H1 (cell line): Measurements from ENCODE around the gene RAD51B. TPM values are rescaled to one million over a fixed set of nuclear protein-coding genes. Genes with fewer than 3 reads are reported as not detected.

Source experiments
- CTCF ChIA-PET: fragments of 300-600 bp; sonication (Branson Sonifier 250); formaldehyde crosslinking; loops from one replicate; lab custom pipeline; 2021; ENCODE audit not compliant: partially characterized antibody; lab: Charles Lee
- POLR2A ChIA-PET: fragments of 300-600 bp; sonication (Branson Sonifier 250); formaldehyde crosslinking; loops from one replicate; lab custom pipeline; 2021; ENCODE audit warnings: inconsistent platforms; ENCODE audit not compliant: partially characterized antibody; lab: Charles Lee
- DNase-seq, 2 experiments: peaks; one replicate each; pipeline versions ENCODE4 v3.0.0 to v3.0.0-alpha.2; 2010 to 2022; ENCODE audit warnings: low spot score in 2 of 2, low read depth in 1 of 2, mixed read lengths in 1 of 2
- FAIRE-seq: peaks from 2 replicates; lab custom pipeline; 2011; peaks lifted over from hg19 to GRCh38; lab: Jason Lieb, UNC
- H2AFZ ChIP-seq: 2 replicates; pipeline ENCODE4 v1.8.1; 2012; ENCODE audit warnings: low read length, inconsistent platforms
- H2AK5ac ChIP-seq: 2 replicates; pipeline ENCODE4 v1.6.1; 2013; ENCODE audit warnings: low read depth, low read length
- H2BK120ac ChIP-seq: replicated peaks from 2 replicates; pipeline ENCODE3; 2013; ENCODE audit warnings: low read depth, low read length, inconsistent platforms
- H2BK12ac ChIP-seq: 2 replicates; pipeline ENCODE4 v1.6.1; 2013; ENCODE audit warnings: low read depth, low read length
- H2BK15ac ChIP-seq: 2 replicates; pipeline ENCODE4 v1.6.1; 2013; ENCODE audit warnings: low read length
- H2BK20ac ChIP-seq: 2 replicates; pipeline ENCODE4 v1.6.1; 2013; ENCODE audit warnings: low read length
- H2BK5ac ChIP-seq: 2 replicates; pipeline ENCODE4 v1.6.1; 2013; ENCODE audit warnings: low read depth, low read length
- H3K14ac ChIP-seq: 2 replicates; pipeline ENCODE4 v1.6.1; 2013; ENCODE audit warnings: inconsistent platforms; ENCODE audit not compliant: insufficient read length
- H3K18ac ChIP-seq: 2 replicates; pipeline ENCODE4 v1.6.1; 2013; ENCODE audit warnings: low read length; ENCODE audit errors: extremely low read depth
- H3K23ac ChIP-seq: 2 replicates; pipeline ENCODE4 v1.6.1; 2013; ENCODE audit warnings: inconsistent platforms; ENCODE audit not compliant: insufficient read length
- H3K23me2 ChIP-seq: 2 replicates; pipeline ENCODE4 v1.6.1; 2013; ENCODE audit warnings: low read depth, low read length
- H3K27ac ChIP-seq: 2 replicates; pipeline ENCODE4 v1.6.1; 2011; ENCODE audit warnings: low read depth, low read length, inconsistent platforms
- H3K27me3 ChIP-seq, 4 experiments: replicated peaks in 1 of 4; 1 replicate in 1 of 4; 2 replicates in 3 of 4; pipeline versions ENCODE4 v1.6.1 to v1.8.1; 2011 to 2013; ENCODE audit warnings: low read length in 3 of 4, mild to moderate bottlenecking in 3 of 4, inconsistent platforms in 2 of 4, mixed read lengths in 2 of 4, moderate library complexity in 1 of 4; ENCODE audit not compliant: control insufficient read depth in 3 of 4, insufficient read depth in 3 of 4; ENCODE audit errors: extremely low read depth in 1 of 4
- H3K36me3 ChIP-seq, 4 experiments: 2 replicates each; pipeline versions ENCODE4 v1.6.1 to v1.8.1; 2011 to 2013; ENCODE audit warnings: mild to moderate bottlenecking in 4 of 4, low read length in 3 of 4, moderate library complexity in 2 of 4, control low read depth in 1 of 4, inconsistent platforms in 1 of 4; ENCODE audit not compliant: insufficient read depth in 4 of 4, control insufficient read depth in 2 of 4
- H3K4ac ChIP-seq: replicated peaks from 2 replicates; pipeline ENCODE3; 2013; ENCODE audit warnings: low read length, low read depth, mixed read lengths, inconsistent platforms; ENCODE audit not compliant: insufficient read length
- H3K4me1 ChIP-seq, 4 experiments: replicated peaks in 1 of 4; 1 replicate in 1 of 4; 2 replicates in 3 of 4; pipeline versions ENCODE4 v1.6.1 to v1.8.1; 2011 to 2013; ENCODE audit warnings: low read length in 3 of 4, inconsistent platforms in 2 of 4, mixed read lengths in 1 of 4; ENCODE audit not compliant: insufficient read depth in 4 of 4, control insufficient read depth in 3 of 4
- H3K4me2 ChIP-seq, 2 experiments: 2 replicates each; pipeline versions ENCODE4 v1.6.1 to v1.8.1; 2011 to 2013; ENCODE audit warnings: low read depth in 2 of 2, low read length in 2 of 2, control low read depth in 1 of 2, inconsistent platforms in 1 of 2, mild to moderate bottlenecking in 1 of 2; ENCODE audit not compliant: insufficient read depth in 1 of 2
- H3K4me3 ChIP-seq, 4 experiments: fragments of 200-600, 300-600 bp in 1 of 4; sonication (generic), shearing (Covaris generic), sonication (Bioruptor Twin) in 1 of 4; 2 replicates each; pipeline versions ENCODE4 v1.5.1 to v1.8.1; 2011 to 2016; ENCODE audit warnings: low read length in 4 of 4, low read depth in 3 of 4, control low read depth in 2 of 4, inconsistent platforms in 2 of 4, mild to moderate bottlenecking in 2 of 4, mixed read lengths in 1 of 4, moderate library complexity in 1 of 4; ENCODE audit not compliant: insufficient read depth in 2 of 4; ENCODE audit errors: extremely low read depth in 1 of 4
- H3K56ac ChIP-seq: replicated peaks from 2 replicates; pipeline ENCODE3; 2013; ENCODE audit warnings: low read depth, mild to moderate bottlenecking, mixed read lengths, low read length, inconsistent platforms; ENCODE audit not compliant: insufficient read length
- H3K79me1 ChIP-seq: 2 replicates; pipeline ENCODE4 v1.6.1; 2013; ENCODE audit warnings: low read depth, low read length, control low read depth
- H3K79me2 ChIP-seq, 2 experiments: 2 replicates each; pipeline versions ENCODE4 v1.6.1 to v1.8.1; 2012 to 2013; ENCODE audit warnings: low read length in 2 of 2, mild to moderate bottlenecking in 2 of 2, inconsistent platforms in 1 of 2; ENCODE audit not compliant: insufficient read depth in 2 of 2, control insufficient read depth in 1 of 2
- H3K9ac ChIP-seq, 4 experiments: replicated peaks in 1 of 4; 1 replicate in 1 of 4; 2 replicates in 3 of 4; pipeline versions ENCODE4 v1.6.1 to v1.8.1; 2011 to 2013; ENCODE audit warnings: low read depth in 3 of 4, low read length in 3 of 4, control low read depth in 2 of 4, mild to moderate bottlenecking in 2 of 4, moderate library complexity in 2 of 4, inconsistent platforms in 1 of 4; ENCODE audit errors: extremely low read depth in 1 of 4
- H3K9me3 ChIP-seq, 2 experiments: 2 replicates each; pipeline versions ENCODE4 v1.6.1 to v1.8.1; 2012 to 2013; ENCODE audit warnings: mild to moderate bottlenecking in 2 of 2, moderate library complexity in 2 of 2, control low read depth in 1 of 2, inconsistent platforms in 1 of 2, low read depth in 1 of 2, low read length in 1 of 2, mixed read lengths in 1 of 2; ENCODE audit not compliant: insufficient read depth in 2 of 2
- H4K20me1 ChIP-seq, 2 experiments: replicated peaks in 1 of 2; 2 replicates each; pipeline versions ENCODE3 to v1.8.1; 2011 to 2013; ENCODE audit warnings: inconsistent platforms in 2 of 2, low read length in 2 of 2, mild to moderate bottlenecking in 1 of 2; ENCODE audit not compliant: insufficient read depth in 2 of 2, control insufficient read depth in 1 of 2
- H4K5ac ChIP-seq: 2 replicates; pipeline ENCODE4 v1.6.1; 2013; ENCODE audit warnings: low read length, low read depth, mixed read lengths, inconsistent platforms; ENCODE audit not compliant: insufficient read length
- H4K8ac ChIP-seq: 2 replicates; pipeline ENCODE4 v1.8.0; 2013; ENCODE audit warnings: mild to moderate bottlenecking, moderate library complexity, low read length, inconsistent platforms; ENCODE audit not compliant: insufficient read depth; ENCODE audit errors: extremely low read depth
- H4K91ac ChIP-seq: replicated peaks from 2 replicates; pipeline ENCODE3; 2013; ENCODE audit warnings: low read length, mixed read lengths, inconsistent platforms; ENCODE audit not compliant: insufficient read length
- CBX8 ChIP-seq: fragments of 300-800, 300-1000 bp; sonication (generic); IDR thresholded peaks from 2 replicates; pipeline ENCODE4 v1.7.1; 2016; ENCODE audit warnings: low read depth, low read length, borderline replicate concordance
- CTBP2 ChIP-seq: IDR thresholded peaks from 2 replicates; pipeline ENCODE4 v1.7.0; 2011; ENCODE audit warnings: borderline replicate concordance, mild to moderate bottlenecking, moderate library complexity, mixed read lengths, low read length; ENCODE audit not compliant: insufficient read depth, insufficient read length
- HDAC2 ChIP-seq, 2 experiments: fragments of 300-600 bp in 1 of 2; sonication (generic) in 1 of 2; IDR thresholded peaks; 2 replicates each; pipeline ENCODE4 v1.6.1; 2011 to 2012; ENCODE audit warnings: low read depth in 2 of 2, low read length in 2 of 2, mild to moderate bottlenecking in 2 of 2, moderate library complexity in 2 of 2, borderline replicate concordance in 1 of 2, inconsistent platforms in 1 of 2
- JUND ChIP-seq: IDR thresholded peaks from 2 replicates; pipeline ENCODE4 v1.6.1; 2011; ENCODE audit warnings: mild to moderate bottlenecking, improper control_type of control experiment, low read length
- POLR2A ChIP-seq, 2 experiments: IDR thresholded peaks; 1 replicate in 1 of 2; 2 replicates in 1 of 2; pipeline ENCODE4 v1.6.1; 2011; ENCODE audit warnings: low read depth in 2 of 2, low read length in 2 of 2, mild to moderate bottlenecking in 2 of 2; ENCODE audit errors: control extremely low read depth in 1 of 2
- POLR2AphosphoS5 ChIP-seq: IDR thresholded peaks from 2 replicates; pipeline ENCODE4 v1.6.1; 2011; ENCODE audit warnings: low read depth, low read length
- SP2 ChIP-seq: IDR thresholded peaks from 2 replicates; pipeline ENCODE4 v1.6.1; 2012; ENCODE audit warnings: mild to moderate bottlenecking, low read length, inconsistent platforms
- SRF ChIP-seq: IDR thresholded peaks from 2 replicates; pipeline ENCODE4 v1.6.1; 2011; ENCODE audit warnings: mild to moderate bottlenecking, low read depth, low read length, moderate library complexity
- USF2 ChIP-seq: IDR thresholded peaks from 2 replicates; pipeline ENCODE4 v1.6.1; 2011; ENCODE audit warnings: low read length, improper control_type of control experiment
- WGBS, 2 experiments: shearing (Covaris generic) in 1 of 2; methylation state at CpG; one replicate each; pipeline versions ENCODE4 v1.1.6 to v1.1.7; 2013 to 2015; ENCODE audit warnings: low lambda C conversion rate in 2 of 2, mixed read lengths in 2 of 2, inconsistent platforms in 1 of 2, low coverage in 1 of 2, missing lambda C conversion rate in 1 of 2; ENCODE audit not compliant: insufficient replicate concordance in 2 of 2, insufficient coverage in 1 of 2, insufficient read length in 1 of 2; ENCODE audit errors: extremely low coverage in 1 of 2, missing lambda C conversion rate in 1 of 2; 5-methylcytosine and 5-hydroxymethylcytosine counted together
- polyA plus RNA-seq, 7 experiments: library from polyadenylated mRNA; depleted of rRNA in 3 of 7; stranded (reverse) in 5 of 7; unstranded in 2 of 7; fragments of >200 nt in 5 of 7; fragments of 200-250 nt in 2 of 7; gene quantifications; 1 replicate in 5 of 7; 2 replicates in 1 of 7; 4 replicates in 1 of 7; pipeline versions ENCODE4 v1.2.1 to v1.2.3, GENCODE V29; 2011 to 2013; ENCODE audit warnings: missing spikeins in 2 of 7, mixed read lengths in 2 of 7
- total RNA-seq: library from RNA; stranded (reverse); fragmentation: NEBNext Ultra II Directional; extraction: Animal tissue kit (Norgen Biotek cat#: 25700); gene quantifications from 2 replicates; pipeline ENCODE4 v1.2.1, GENCODE V29; 2021

RAD51B gene
- total and polyA plus RNA-seq, 2 of the 8 experiments (the other 6 are each of a cell fraction or from before 2014, with no cell fraction given): 3.9 to 14.9 TPM

DNA sequence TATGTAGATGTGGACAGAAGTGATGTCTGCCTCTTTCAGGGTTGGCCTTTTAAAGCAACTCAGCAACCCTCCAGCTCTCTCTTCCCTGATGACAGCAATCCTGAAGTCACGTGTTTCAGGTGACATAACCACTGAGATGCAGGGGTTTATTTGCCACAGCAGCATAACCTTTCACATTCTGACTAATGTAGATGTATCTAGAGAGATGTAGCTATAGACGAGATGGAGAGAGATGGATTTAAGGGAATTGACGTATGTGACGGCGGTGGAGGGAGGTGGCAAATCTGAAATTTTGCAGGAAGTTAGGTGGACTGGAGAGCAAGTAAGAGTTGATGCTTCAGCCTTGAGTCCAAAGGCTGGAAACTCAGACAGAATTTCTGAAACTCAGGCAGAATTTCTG lies 847.3 kb downstream of the RAD51B start:
- Histone ChIP-seq H3K4me2 (no peak overlapping the region), H3K23ac (no peak overlapping the region), H3K27ac (no peak overlapping the region), H2BK5ac (no peak overlapping the region), H4K5ac (no peak overlapping the region), H2AK5ac (no peak overlapping the region), H2AFZ (no peak overlapping the region), H3K79me1 (no peaks in the 10 kb centered on the region), H3K27me3 (no peaks in the 10 kb centered on the region), H3K56ac (no peak overlapping the region), H3K4me1 (no peaks in the 10 kb centered on the region; a peak in 1 of 7 replicates), H3K14ac (no peak overlapping the region), H3K4ac (no peak overlapping the region), H3K36me3 (no peaks in the 10 kb centered on the region), H2BK120ac (no peak overlapping the region), H2BK20ac (no peak overlapping the region), H4K91ac (no peak overlapping the region), H3K23me2 (no peaks in the 10 kb centered on the region; the same call in 1 of the 2 replicates), H4K8ac (no peak overlapping the region), H3K9ac (no peak overlapping the region), H3K9me3 (no peaks in the 10 kb centered on the region; a peak in 1 of 4 replicates), H3K18ac (no peak overlapping the region), H3K79me2 (no peaks in the 10 kb centered on the region), H2BK12ac (no peak overlapping the region), H2BK15ac (no peak overlapping the region), H4K20me1 (no peaks in the 10 kb centered on the region), H3K4me3 (no peak overlapping the region)
- 96 to 100% methylated on average over 4 to 5 of the region's 5 CpGs for WGBS, 2 experiments
- FAIRE-seq (no peak), DNase-seq (no peak)
- ChIA-PET POLR2A (no interaction called here), CTCF (interaction anchor here (1.0 to 1.5 kb wide), 2 partner anchors 17 to 29 kb away, joined by 3 read pairs; no protein-coding TSS in a partner anchor)
- TF ChIP-seq POLR2A (IDR thresholded peaks at IDR 0.05; ENCODE audit: control extremely low read depth in 1 of 2, low read depth in 2 of 2, low read length in 2 of 2) (no peak), CBX8 (no peak), SP2 (no peak), SRF (no peak), CTBP2 (no peak), HDAC2 (IDR thresholded peaks at IDR 0.05; ENCODE audit: borderline replicate concordance in 1 of 2, low read depth in 2 of 2, low read length in 2 of 2) (no peak), USF2 (no peak), JUND (no peak), POLR2AphosphoS5 (no peak)
